Body of pancreas (tissue), 4 donors: ENCODE measurements around the gene TXNIP. TPM values are rescaled to one million over a fixed set of nuclear protein-coding genes. Genes with fewer than 3 reads are reported as not detected.

Source experiments
- ATAC-seq: fragments of 150-250 bp; one replicate; pipeline ENCODE4 v1.9.1; 2016
- DNase-seq, 4 donors: peaks; one replicate each; pipeline ENCODE4 v3.0.0-alpha.2; 2019
- H3K27ac ChIP-seq, 4 donors: fragments of 200-600 bp; sonication (generic); 1 replicate in 3 of 4; 2 replicates in 1 of 4; pipeline versions ENCODE4 v1.5.1 to v1.6.1; 2016 to 2019; ENCODE audit warnings: mild to moderate bottlenecking in 1 of 4, mixed read lengths in 1 of 4, moderate library complexity in 1 of 4
- H3K27me3 ChIP-seq, 2 donors: fragments of 200-600 bp; sonication (generic); one replicate each; pipeline ENCODE4 v1.6.0; 2016; ENCODE audit warnings: mild to moderate bottlenecking in 1 of 2
- H3K36me3 ChIP-seq, 2 donors: fragments of 200-600 bp; sonication (generic); replicated peaks in 1 of 2; 2 replicates each; pipeline ENCODE4 v1.5.1; 2016; ENCODE audit warnings: low read depth in 2 of 2; ENCODE audit not compliant: insufficient read depth in 1 of 2
- H3K4me1 ChIP-seq: fragments of 200-600 bp; sonication (generic); one replicate; pipeline ENCODE4 v1.6.0; 2016
- H3K4me3 ChIP-seq, 2 donors: fragments of 200-600 bp; sonication (generic); 1 replicate in 1 of 2; 2 replicates in 1 of 2; pipeline ENCODE4 v1.5.1; 2016 to 2019
- H3K9me3 ChIP-seq, 3 donors: fragments of 200-600 bp; sonication (generic); 1 replicate in 2 of 3; 2 replicates in 1 of 3; pipeline ENCODE4 v1.5.1; 2016
- CTCF ChIP-seq, 7 experiments: fragments of 450-650 bp in 4 of 7; fragments of 200-600 bp in 3 of 7; sonication (generic) in 3 of 7; IDR thresholded peaks; one replicate each; pipeline ENCODE4 v1.5.1; 2016 to 2019; ENCODE audit warnings: antibody characterized with exemption in 7 of 7
- POLR2A ChIP-seq, 3 donors: fragments of 450-650 bp; IDR thresholded peaks; one replicate each; pipeline ENCODE4 v1.6.1; 2016; ENCODE audit warnings: antibody characterized with exemption in 3 of 3, mild to moderate bottlenecking in 2 of 3
- WGBS, 2 donors: methylation state at CpG; one replicate each; pipeline ENCODE4 v1.1.5; 2017; 5-methylcytosine and 5-hydroxymethylcytosine counted together
- intact Hi-C: fragments of 100-400 bp; cut with DNase I; formaldehyde crosslinking; loops from one replicate; pipeline ENCODE4 v1.15.1; 2023
- total RNA-seq, 2 donors: library from RNA; depleted of rRNA; stranded (reverse); fragments of >200 nt; gene quantifications; one replicate each; pipeline ENCODE4 v1.1.0, GENCODE V29; 2016

Gene TXNIP
- total RNA-seq, 2 donors from 2014 or later, result 414 to 820 TPM

GRCh38 chr1:145991735-145992412 is 4.5 kb downstream of the TXNIP start:
- H3K27ac ChIP-seq, result peak overlapping the region; percentile 28 to 98 (median 95)
- TF ChIP-seq CTCF (IDR thresholded peaks at IDR 0.05) (no peak), POLR2A (IDR thresholded peaks at IDR 0.05) (peak; percentile 17 to 66 (median 47))
- ATAC-seq (no peak), DNase-seq (peak in 1 of 4 donors; percentile 50)
- no peaks in the 10 kb centered on the region for H3K9me3 ChIP-seq
- peaks cover 51% of the 10 kb centered on the region for H3K4me1 ChIP-seq
- H3K27me3 ChIP-seq, result no peaks in the 10 kb centered on the region
- WGBS, 2 donors, result 47 to 61% methylated on average over 10 of the region's 10 CpGs
- H3K36me3 ChIP-seq, result peaks cover 10 to 18% of the 10 kb centered on the region in 2 donors
- H3K4me3 ChIP-seq, result no peak overlapping the region
- intact Hi-C loops, result no loop called here

- peak in 2 of 3 donors; percentile 21 to 38 for TF ChIP-seq POLR2A (IDR thresholded peaks at IDR 0.05)
- peak in 1 of 7 experiments; percentile 1 for TF ChIP-seq CTCF (IDR thresholded peaks at IDR 0.05)
- ATAC-seq (peak; percentile 32), DNase-seq (peak in 3 of 4 donors; percentile 46 to 61 (median 57))
- H3K36me3 ChIP-seq, result peaks cover 10 to 18% of the 10 kb centered on the region in 2 donors
- intact Hi-C loops, result no loop called here
- peaks cover 66% of the 10 kb centered on the region for H3K4me1 ChIP-seq
- peak overlapping the region; percentile 47 to 98 (median 95) for H3K27ac ChIP-seq
- H3K4me3 ChIP-seq, result no peak overlapping the region
- WGBS, 2 donors, result 53 to 55% methylated on average over 7 of the region's 7 CpGs
- H3K27me3 ChIP-seq, result no peaks in the 10 kb centered on the region
- H3K9me3 ChIP-seq, result no peaks in the 10 kb centered on the region
Observed at GRCh38 chr1:145990249-145990855, 6.0 kb downstream of the TXNIP start.

GRCh38 chr1:145988773-145989172 is 7.6 kb downstream of the TXNIP start:
- Histone ChIP-seq H3K27ac (peak overlapping the region in 2 of 4 donors; percentile 40 to 98), H3K36me3 (peaks cover 4 to 11% of the 10 kb centered on the region in 2 donors), H3K27me3 (no peaks in the 10 kb centered on the region), H3K4me1 (peaks cover 81% of the 10 kb centered on the region), H3K9me3 (no peaks in the 10 kb centered on the region), H3K4me3 (no peak overlapping the region)
- TF ChIP-seq CTCF (IDR thresholded peaks at IDR 0.05), result no peak
- no peak for TF ChIP-seq POLR2A (IDR thresholded peaks at IDR 0.05)
- ATAC-seq (no peak), DNase-seq (no peak)
- intact Hi-C loops, result no loop called here
- 68 to 69% methylated on average over 5 of the region's 5 CpGs for WGBS, 2 donors

GRCh38 chr1:145987926-145988325 is 8.5 kb downstream of the TXNIP start:
- TF ChIP-seq CTCF (IDR thresholded peaks at IDR 0.05) (no peak), POLR2A (IDR thresholded peaks at IDR 0.05) (no peak)
- Histone ChIP-seq H3K4me1 (peaks cover 82% of the 10 kb centered on the region), H3K27ac (peak overlapping the region in 2 of 4 donors; percentile 16 to 98), H3K36me3 (peaks cover 0 to 5% of the 10 kb centered on the region in 2 donors), H3K9me3 (no peaks in the 10 kb centered on the region), H3K4me3 (no peak overlapping the region), H3K27me3 (no peaks in the 10 kb centered on the region)
- intact Hi-C loops, result no loop called here
- DNase-seq (no peak), ATAC-seq (no peak)
- 83 to 100% methylated on average over 1 of the region's 1 CpG for WGBS, 2 donors
